Measurements from ENCODE around the gene EMP1.

EMP1 gene

DNA sequence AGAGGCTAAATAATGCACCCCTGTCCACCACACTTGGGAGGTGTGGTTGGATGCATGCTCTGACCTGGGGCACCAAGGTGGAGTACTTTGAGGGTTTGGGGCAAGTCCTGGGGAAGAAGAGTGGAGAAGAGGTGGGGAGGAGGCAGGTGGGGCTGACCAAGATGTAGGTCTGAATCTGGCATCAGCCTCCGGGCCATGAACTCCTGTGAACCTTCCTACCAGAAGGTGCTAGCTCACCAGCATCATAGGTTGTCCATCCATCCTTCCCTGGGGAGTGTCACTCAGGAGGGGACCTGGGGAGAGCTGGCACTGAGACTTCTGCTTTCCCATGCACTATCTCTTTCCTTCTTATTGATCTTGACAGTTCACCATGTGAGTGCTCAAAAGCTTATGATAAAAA is 13.6 kb upstream of the EMP1 start:
- Histone ChIP-seq H3K36me3 (ENCODE audit: control insufficient read depth, insufficient read depth, low read length) (no peaks in the 10 kb centered on the region), H3K27me3 (ENCODE audit: control insufficient read depth, insufficient read depth, low read length, poor library complexity, severe bottlenecking) (no peaks in the 10 kb centered on the region), H3K27ac (ENCODE audit: insufficient read depth, low read depth, low read length, poor library complexity, severe bottlenecking) (no peak overlapping the region), H3K4me3 (ENCODE audit: insufficient read depth, low read depth, low read length) (no peak overlapping the region), H3K9me3 (ENCODE audit: control insufficient read depth, low read length) (no peaks in the 10 kb centered on the region), H3K4me1 (ENCODE audit: control insufficient read depth, insufficient read depth, low read length) (peaks cover 17% of the 10 kb centered on the region)
- 95 to 100% methylated on average over 1 of the region's 1 CpG for WGBS, 2 experiments

DNA sequence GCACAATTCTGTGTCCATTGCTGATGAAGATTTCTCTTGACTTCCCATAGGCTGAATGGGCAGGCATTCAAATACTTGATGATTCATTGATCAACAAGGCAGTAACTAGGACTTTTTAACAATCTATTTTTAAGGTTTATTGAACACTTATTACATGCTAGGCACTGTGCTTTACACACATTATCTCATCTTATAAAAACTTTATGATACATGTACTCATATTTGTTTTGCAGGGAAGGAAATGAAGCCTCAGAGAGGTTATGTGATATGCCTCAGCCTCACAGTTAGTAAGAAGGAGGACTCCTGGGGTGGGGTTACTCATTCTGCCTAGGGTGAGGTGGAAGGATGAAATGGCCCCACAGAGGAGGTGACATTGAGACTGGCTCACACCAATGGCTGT is 12.9 kb upstream of the EMP1 start:
- Histone ChIP-seq H3K27ac (ENCODE audit: insufficient read depth, low read depth, low read length, poor library complexity, severe bottlenecking) (no peak overlapping the region), H3K36me3 (ENCODE audit: control insufficient read depth, insufficient read depth, low read length) (no peaks in the 10 kb centered on the region), H3K9me3 (ENCODE audit: control insufficient read depth, low read length) (no peaks in the 10 kb centered on the region), H3K4me3 (ENCODE audit: insufficient read depth, low read depth, low read length) (no peak overlapping the region), H3K4me1 (ENCODE audit: control insufficient read depth, insufficient read depth, low read length) (peaks cover 17% of the 10 kb centered on the region), H3K27me3 (ENCODE audit: control insufficient read depth, insufficient read depth, low read length, poor library complexity, severe bottlenecking) (no peaks in the 10 kb centered on the region)

DNA sequence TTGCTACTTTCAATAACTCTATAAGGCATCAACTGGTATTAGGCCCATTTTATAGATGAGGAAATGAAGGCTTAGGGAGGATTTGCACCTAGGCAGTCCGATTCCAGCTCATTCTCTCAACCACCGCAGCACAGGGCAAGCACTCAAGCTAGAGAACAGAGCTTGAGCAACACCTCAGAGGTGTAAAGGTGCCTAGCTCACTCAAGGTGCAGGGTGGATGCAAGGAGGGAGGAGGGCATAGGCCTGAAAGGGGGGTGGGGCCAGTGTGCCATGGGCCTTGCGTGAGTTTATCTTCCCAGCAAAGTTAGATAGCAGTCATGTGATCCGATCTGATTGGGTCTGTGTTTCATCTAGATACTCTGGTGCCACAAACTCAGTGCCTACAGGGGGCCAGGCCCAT is 10.2 kb upstream of the EMP1 start:
- H3K27me3 ChIP-seq (ENCODE audit: control insufficient read depth, insufficient read depth, low read length, poor library complexity, severe bottlenecking), result no peaks in the 10 kb centered on the region
- no peaks in the 10 kb centered on the region for H3K9me3 ChIP-seq (ENCODE audit: control insufficient read depth, low read length)
- peaks cover 18% of the 10 kb centered on the region for H3K4me1 ChIP-seq (ENCODE audit: control insufficient read depth, insufficient read depth, low read length)
- H3K27ac ChIP-seq (ENCODE audit: insufficient read depth, low read depth, low read length, poor library complexity, severe bottlenecking), result no peak overlapping the region
- no peak overlapping the region for H3K4me3 ChIP-seq (ENCODE audit: insufficient read depth, low read depth, low read length)
- H3K36me3 ChIP-seq (ENCODE audit: control insufficient read depth, insufficient read depth, low read length), result no peaks in the 10 kb centered on the region
- WGBS, 2 experiments, result 93 to 95% methylated on average over 4 of the region's 4 CpGs

DNA sequence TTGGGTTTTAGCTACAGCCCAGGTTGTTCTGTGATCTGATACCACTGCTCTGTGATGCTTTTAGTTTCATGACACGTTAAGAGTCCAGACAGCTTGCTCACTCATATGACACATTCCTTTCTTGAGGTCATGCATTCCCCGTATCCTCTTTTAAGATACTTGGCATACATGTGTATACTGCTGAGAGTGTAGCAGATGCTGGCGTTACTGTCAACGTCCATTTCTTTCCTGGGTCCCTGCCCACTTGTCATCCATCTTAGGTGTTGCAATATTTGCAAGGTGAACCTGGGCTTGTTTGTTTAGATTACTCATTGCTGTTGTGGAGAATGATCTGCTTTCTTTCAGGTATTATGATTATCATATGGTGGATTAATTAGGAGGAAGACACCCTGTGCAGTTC is 9.1 kb upstream of the EMP1 start:
- Histone ChIP-seq H3K4me3 (ENCODE audit: insufficient read depth, low read depth, low read length) (no peak overlapping the region), H3K27ac (ENCODE audit: insufficient read depth, low read depth, low read length, poor library complexity, severe bottlenecking) (no peak overlapping the region), H3K36me3 (ENCODE audit: control insufficient read depth, insufficient read depth, low read length) (no peaks in the 10 kb centered on the region), H3K9me3 (ENCODE audit: control insufficient read depth, low read length) (no peaks in the 10 kb centered on the region), H3K4me1 (ENCODE audit: control insufficient read depth, insufficient read depth, low read length) (peaks cover 13% of the 10 kb centered on the region), H3K27me3 (ENCODE audit: control insufficient read depth, insufficient read depth, low read length, poor library complexity, severe bottlenecking) (no peaks in the 10 kb centered on the region)
- WGBS, 2 experiments, result 93 to 96% methylated on average over 4 of the region's 4 CpGs

DNA sequence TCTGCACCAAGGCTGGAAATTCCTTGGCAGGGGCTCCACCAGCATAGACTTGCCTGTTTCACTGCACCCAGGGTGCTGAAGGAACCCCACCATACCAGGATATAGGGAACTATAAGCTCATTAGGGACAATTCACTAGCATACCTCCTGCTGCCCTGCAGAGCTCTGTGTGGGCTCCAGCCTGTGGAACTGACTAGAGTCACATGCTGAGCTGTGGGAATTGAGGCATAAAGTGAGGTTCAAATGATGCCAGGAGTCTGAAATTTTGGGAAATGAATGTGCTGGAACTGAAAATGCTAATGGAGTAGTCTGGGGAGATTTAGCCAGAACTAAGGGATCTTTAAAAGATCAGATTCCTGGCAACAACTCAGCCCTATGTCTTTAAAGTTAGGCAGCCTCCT is 7.3 kb upstream of the EMP1 start:
- Histone ChIP-seq H3K36me3 (ENCODE audit: control insufficient read depth, insufficient read depth, low read length) (no peaks in the 10 kb centered on the region), H3K4me3 (ENCODE audit: insufficient read depth, low read depth, low read length) (no peak overlapping the region), H3K4me1 (ENCODE audit: control insufficient read depth, insufficient read depth, low read length) (peaks cover 15% of the 10 kb centered on the region), H3K27me3 (ENCODE audit: control insufficient read depth, insufficient read depth, low read length, poor library complexity, severe bottlenecking) (no peaks in the 10 kb centered on the region), H3K9me3 (ENCODE audit: control insufficient read depth, low read length) (no peaks in the 10 kb centered on the region), H3K27ac (ENCODE audit: insufficient read depth, low read depth, low read length, poor library complexity, severe bottlenecking) (no peak overlapping the region)

DNA sequence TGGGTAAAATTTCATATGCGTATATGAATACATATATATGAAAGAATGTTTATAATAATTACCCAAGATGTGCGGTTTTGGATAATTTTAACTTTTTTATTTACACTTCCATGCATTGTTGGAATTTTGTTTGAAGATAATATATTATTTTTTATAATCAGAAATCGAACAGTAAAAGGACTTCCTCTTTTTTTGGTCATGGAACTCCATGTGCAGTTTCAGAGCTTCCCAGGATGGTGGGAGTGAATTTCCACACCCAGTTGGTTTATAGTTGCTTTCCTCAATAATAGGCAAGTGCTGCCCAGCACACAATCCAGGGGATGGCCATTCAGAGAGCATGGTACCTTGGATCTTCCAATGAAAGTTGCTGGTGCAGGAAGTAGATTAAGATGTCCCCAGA is 6.3 kb upstream of the EMP1 start:
- Histone ChIP-seq H3K4me1 (ENCODE audit: control insufficient read depth, insufficient read depth, low read length) (peaks cover 11% of the 10 kb centered on the region), H3K9me3 (ENCODE audit: control insufficient read depth, low read length) (no peaks in the 10 kb centered on the region), H3K27ac (ENCODE audit: insufficient read depth, low read depth, low read length, poor library complexity, severe bottlenecking) (no peak overlapping the region), H3K36me3 (ENCODE audit: control insufficient read depth, insufficient read depth, low read length) (no peaks in the 10 kb centered on the region), H3K27me3 (ENCODE audit: control insufficient read depth, insufficient read depth, low read length, poor library complexity, severe bottlenecking) (no peaks in the 10 kb centered on the region), H3K4me3 (ENCODE audit: insufficient read depth, low read depth, low read length) (no peak overlapping the region)
- WGBS, 2 experiments, result 95 to 100% methylated on average over 1 of the region's 3 CpGs

DNA sequence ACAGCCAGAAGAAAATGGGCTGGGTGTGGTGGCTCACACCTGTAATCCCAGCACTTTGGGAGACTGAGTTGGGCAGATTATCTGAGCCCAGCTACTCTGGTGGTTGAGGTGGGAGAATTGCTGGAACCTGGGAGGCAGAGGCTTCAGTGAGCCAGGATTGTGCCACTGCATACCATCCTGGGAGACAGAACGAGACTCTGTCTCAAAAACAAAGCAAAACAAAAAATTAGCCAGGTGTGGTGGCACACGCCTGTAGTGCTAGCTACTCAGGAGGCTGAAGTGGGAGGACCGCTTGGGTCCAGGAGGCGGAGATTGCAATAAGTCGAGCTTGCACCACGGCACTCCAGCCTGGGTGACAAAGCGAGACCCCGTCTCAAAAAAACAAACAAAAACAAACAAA is 3.8 kb upstream of the EMP1 start:
- H3K36me3 ChIP-seq (ENCODE audit: control insufficient read depth, insufficient read depth, low read length), result no peaks in the 10 kb centered on the region
- H3K27ac ChIP-seq (ENCODE audit: insufficient read depth, low read depth, low read length, poor library complexity, severe bottlenecking), result no peak overlapping the region
- WGBS, 2 experiments, result 90 to 95% methylated on average over 8 of the region's 8 CpGs
- no peaks in the 10 kb centered on the region for H3K9me3 ChIP-seq (ENCODE audit: control insufficient read depth, low read length)
- H3K4me1 ChIP-seq (ENCODE audit: control insufficient read depth, insufficient read depth, low read length), result peaks cover 34% of the 10 kb centered on the region
- H3K27me3 ChIP-seq (ENCODE audit: control insufficient read depth, insufficient read depth, low read length, poor library complexity, severe bottlenecking), result no peaks in the 10 kb centered on the region
- no peak overlapping the region for H3K4me3 ChIP-seq (ENCODE audit: insufficient read depth, low read depth, low read length)

DNA sequence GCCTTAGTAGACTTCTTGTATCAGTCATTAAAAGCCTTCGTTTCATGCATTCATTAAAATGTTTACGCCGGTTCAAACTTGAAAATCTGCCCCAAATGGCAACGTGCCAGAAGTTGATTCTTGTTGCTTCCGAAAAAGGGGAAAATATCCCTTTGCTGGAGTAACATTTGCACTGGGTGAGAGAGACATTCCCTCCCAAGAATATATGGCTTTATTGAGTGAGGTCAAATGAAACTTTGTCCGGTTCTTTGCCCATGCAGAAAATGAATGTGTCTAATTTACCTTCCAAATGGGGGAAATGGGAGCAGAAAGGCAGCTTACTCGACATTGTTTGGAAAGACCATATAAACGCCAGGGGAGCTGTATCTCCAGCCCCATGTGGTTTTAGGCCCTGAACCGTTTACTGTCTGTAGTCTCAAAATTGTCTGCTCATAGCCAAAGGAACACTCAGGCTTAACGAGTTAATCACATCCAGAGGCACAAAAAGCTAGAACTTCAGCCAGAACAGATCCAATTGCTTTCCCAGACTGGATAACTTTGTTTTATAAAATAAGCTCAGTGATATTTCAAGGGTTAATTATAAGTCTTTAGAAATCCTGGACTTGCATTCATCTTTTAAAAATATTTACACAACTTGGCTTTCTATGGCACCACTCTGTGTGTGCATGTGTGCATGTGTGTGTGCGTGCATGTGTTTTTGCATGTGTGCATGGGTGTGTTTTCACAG is 2.9 kb upstream of the EMP1 start:
- Histone ChIP-seq H3K4me1 (ENCODE audit: control insufficient read depth, insufficient read depth, low read length) (peaks cover 37% of the 10 kb centered on the region), H3K4me3 (ENCODE audit: insufficient read depth, low read depth, low read length) (no peak overlapping the region), H3K27ac (ENCODE audit: insufficient read depth, low read depth, low read length, poor library complexity, severe bottlenecking) (no peak overlapping the region), H3K9me3 (ENCODE audit: control insufficient read depth, low read length) (no peaks in the 10 kb centered on the region), H3K36me3 (ENCODE audit: control insufficient read depth, insufficient read depth, low read length) (no peaks in the 10 kb centered on the region), H3K27me3 (ENCODE audit: control insufficient read depth, insufficient read depth, low read length, poor library complexity, severe bottlenecking) (no peaks in the 10 kb centered on the region)
- WGBS, 2 experiments, result 91 to 95% methylated on average over 10 to 11 of the region's 11 CpGs

DNA sequence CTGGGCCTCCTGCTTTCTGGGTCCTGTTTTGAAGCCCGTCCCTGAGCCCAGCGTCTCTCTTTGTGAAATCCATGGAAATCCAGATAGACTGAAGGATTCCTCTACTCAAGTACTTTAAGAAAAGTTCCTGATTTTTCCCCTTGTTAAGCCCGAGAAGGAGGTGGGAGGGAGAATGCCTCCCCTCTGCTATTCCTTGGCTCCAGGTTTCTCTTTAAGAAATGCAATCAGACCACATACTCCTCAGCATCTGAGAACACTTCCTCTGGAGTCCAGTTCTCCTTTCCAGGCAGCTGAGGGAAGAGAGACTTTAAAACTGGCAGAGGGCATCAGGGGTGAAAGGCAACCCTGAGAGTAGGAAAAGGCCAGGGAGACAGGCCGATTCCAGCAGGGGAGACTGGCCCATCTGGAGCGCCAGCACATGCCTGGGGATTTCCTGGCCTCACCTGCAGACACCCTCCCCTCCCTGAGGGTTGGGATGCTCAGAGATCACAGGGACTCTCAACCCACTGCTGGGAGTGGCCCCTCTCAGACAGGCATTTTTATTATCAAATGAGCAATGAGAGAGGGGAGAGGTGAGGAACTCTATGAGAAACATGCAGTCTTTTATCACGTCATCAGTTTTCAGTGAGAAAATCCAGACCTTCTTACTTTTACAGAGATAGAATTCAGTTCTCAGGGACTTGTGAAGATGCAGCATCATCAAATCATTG is 2.0 kb upstream of the EMP1 start:
- Histone ChIP-seq H3K4me1 (ENCODE audit: control insufficient read depth, insufficient read depth, low read length) (peaks cover 33% of the 10 kb centered on the region), H3K27ac (ENCODE audit: insufficient read depth, low read depth, low read length, poor library complexity, severe bottlenecking) (no peak overlapping the region), H3K36me3 (ENCODE audit: control insufficient read depth, insufficient read depth, low read length) (no peaks in the 10 kb centered on the region), H3K4me3 (ENCODE audit: insufficient read depth, low read depth, low read length) (no peak overlapping the region), H3K9me3 (ENCODE audit: control insufficient read depth, low read length) (no peaks in the 10 kb centered on the region), H3K27me3 (ENCODE audit: control insufficient read depth, insufficient read depth, low read length, poor library complexity, severe bottlenecking) (no peaks in the 10 kb centered on the region)
- WGBS, 2 experiments, result 71 to 73% methylated on average over 6 of the region's 6 CpGs

DNA sequence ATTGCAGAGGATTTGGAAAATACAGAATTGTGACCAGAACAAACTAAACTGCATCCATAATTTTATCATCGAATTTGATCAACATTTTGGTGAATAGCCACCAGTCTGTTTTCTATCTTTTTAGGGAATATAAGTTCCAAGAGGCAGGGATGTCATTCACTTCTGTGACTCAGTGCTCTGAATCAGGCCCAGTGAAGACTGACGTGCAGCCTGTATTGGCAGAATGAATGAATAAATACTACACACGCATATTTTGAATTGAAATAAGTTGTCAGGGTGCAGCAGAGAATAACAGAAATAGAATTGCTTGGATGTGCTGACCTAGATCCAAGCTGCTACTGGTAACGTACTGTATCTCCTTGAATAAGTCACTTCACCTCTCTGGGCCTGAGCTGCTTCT is 1.3 kb upstream of the EMP1 start:
- 96 to 97% methylated on average over 4 of the region's 4 CpGs for WGBS, 2 experiments
- Histone ChIP-seq H3K27me3 (ENCODE audit: control insufficient read depth, insufficient read depth, low read length, poor library complexity, severe bottlenecking) (no peaks in the 10 kb centered on the region), H3K27ac (ENCODE audit: insufficient read depth, low read depth, low read length, poor library complexity, severe bottlenecking) (no peak overlapping the region), H3K4me1 (ENCODE audit: control insufficient read depth, insufficient read depth, low read length) (peaks cover 32% of the 10 kb centered on the region), H3K9me3 (ENCODE audit: control insufficient read depth, low read length) (no peaks in the 10 kb centered on the region), H3K36me3 (ENCODE audit: control insufficient read depth, insufficient read depth, low read length) (no peaks in the 10 kb centered on the region), H3K4me3 (ENCODE audit: insufficient read depth, low read depth, low read length) (no peak overlapping the region)
